GM10266 (cell line): ENCODE results near the gene TRAK1.

ENCODE experiments used
- DNase-seq: peaks from one replicate; pipeline ENCODE4 v3.0.0; 2012; ENCODE audit errors: extremely low spot score
- TF ChIP-seq, protein P1 (sequence below): IDR thresholded peaks from 2 replicates; pipeline ENCODE4 v1.5.1; 2012; ENCODE audit warnings: mild to moderate bottlenecking, low read depth; ENCODE audit not compliant: control insufficient read depth, insufficient read depth; ENCODE audit errors: missing control alignments

TRAK1 gene

DNA sequence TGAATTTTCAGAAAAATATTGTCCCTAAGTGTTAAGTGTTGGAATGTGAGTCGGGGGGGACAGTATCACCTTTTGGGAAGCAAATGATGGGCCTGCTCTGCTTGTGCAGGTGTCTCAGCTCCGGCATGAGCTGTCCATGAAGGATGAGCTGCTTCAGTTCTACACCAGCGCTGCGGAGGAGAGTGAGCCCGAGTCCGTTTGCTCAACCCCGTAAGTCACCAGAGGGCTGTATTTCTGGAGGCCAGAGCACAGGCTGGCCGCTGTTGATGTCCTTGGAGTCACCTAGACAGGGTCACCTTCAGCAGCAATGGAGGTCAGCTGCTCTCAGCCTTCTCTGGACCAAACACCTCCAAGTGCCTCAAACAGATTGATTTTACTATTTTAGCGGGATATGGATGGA, 96.8 kb downstream of the TRAK1 start:
- TF ChIP-seq, protein P1, sequence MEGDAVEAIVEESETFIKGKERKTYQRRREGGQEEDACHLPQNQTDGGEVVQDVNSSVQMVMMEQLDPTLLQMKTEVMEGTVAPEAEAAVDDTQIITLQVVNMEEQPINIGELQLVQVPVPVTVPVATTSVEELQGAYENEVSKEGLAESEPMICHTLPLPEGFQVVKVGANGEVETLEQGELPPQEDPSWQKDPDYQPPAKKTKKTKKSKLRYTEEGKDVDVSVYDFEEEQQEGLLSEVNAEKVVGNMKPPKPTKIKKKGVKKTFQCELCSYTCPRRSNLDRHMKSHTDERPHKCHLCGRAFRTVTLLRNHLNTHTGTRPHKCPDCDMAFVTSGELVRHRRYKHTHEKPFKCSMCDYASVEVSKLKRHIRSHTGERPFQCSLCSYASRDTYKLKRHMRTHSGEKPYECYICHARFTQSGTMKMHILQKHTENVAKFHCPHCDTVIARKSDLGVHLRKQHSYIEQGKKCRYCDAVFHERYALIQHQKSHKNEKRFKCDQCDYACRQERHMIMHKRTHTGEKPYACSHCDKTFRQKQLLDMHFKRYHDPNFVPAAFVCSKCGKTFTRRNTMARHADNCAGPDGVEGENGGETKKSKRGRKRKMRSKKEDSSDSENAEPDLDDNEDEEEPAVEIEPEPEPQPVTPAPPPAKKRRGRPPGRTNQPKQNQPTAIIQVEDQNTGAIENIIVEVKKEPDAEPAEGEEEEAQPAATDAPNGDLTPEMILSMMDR: no peak
- no peak for DNase-seq

DNA sequence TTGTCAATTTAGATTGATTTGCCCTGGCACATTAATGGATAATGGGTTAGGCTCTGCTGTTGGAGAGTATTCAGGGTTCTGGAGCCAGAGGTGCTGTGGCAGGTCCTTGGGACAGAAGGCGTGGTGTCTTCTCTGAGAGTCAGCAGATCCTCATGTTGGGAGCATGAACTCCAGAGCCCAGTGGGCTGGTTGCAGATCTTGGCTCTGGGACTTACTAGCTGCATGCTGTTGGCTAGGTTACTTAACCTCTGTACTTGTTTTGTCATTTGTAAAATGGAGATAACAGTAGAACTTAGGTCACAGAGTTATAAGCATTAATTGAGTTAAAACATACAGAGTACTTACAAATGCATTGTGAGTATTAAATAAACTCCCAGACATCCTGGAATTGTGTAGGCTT, 97.2 kb downstream of the TRAK1 start:
- no peak for DNase-seq
- TF ChIP-seq, protein P1: no peak

DNA sequence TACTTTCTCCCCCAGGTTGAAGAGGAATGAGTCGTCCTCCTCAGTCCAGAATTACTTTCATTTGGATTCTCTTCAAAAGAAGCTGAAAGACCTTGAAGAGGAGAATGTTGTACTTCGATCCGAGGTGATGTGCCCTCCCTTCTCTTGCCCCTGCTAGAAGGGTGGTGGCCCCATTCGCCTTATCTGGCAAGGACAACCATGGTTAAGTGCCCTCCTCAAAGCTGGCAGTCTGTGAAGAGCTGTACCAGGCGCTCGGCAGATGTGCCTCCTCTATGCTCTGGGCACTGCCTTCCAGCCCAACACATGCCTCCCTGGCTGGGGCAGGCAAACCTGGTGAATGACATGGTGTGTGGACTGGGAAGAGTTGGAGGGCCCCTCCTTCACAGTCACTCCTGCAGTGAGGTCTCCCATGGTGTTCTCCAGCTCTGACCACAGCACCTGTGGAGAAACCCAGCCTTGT, 97.9 kb downstream of the TRAK1 start:
- no peak for DNase-seq
- TF ChIP-seq, protein P1: no peak

DNA sequence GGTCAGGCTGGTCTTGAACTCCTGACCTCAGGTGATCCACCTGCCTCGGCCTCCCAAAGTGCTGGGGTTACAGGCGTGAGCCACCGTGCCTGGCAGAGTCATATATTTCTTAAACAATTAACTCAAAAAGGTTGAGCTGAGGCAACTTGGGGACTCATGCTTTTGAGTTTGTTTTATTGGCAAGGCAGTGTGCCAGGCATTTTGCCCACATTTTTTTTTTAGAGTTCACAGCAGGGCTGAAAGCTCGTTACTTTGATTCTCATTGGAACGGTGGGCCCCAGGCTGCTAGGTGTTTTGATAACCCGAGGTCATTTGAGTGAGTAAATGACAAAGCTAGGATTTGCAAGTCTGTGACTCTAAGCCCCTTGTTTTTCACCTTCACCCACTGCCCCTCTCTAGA, 98.6 kb downstream of the TRAK1 start:
- DNase-seq: no peak
- TF ChIP-seq, protein P1: no peak

DNA sequence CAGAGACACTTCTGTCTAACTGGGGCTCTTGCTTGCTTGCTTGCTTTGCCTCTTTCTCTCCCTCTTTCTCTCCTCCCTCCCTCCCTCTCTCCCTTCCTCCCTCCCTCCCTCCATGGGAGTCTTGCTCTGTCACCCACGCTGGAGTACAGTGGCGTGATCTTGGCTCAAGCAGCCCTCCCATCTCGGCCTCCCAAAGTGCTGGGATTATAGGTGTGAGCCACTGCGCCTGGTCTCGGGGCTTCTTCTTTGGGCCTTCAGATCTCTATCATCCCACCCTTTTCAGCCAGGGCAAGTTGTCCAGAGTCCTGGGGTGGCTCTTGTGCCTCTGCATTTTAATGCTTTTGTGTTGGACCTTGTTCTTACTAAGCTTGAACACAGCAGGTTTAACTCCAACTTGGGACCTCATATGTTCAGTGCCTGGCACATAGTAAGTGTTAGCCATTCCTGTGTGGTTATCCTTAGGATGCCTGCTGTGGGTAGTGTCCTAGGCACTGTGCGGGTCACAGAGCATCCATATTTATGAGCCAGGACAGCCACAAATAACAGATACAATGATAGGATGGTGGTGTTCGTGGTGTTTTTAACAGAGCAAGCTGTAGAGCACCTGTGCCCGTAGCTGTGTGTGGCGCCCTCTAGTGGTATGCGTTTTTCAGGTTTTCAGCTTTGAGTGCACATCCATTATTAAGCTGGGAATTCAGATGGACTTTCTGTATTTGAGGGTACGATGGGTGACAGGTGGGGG, 99.7 kb downstream of the TRAK1 start:
- TF ChIP-seq, protein P1: peak; percentile 79
- peak; percentile 48 for DNase-seq

DNA sequence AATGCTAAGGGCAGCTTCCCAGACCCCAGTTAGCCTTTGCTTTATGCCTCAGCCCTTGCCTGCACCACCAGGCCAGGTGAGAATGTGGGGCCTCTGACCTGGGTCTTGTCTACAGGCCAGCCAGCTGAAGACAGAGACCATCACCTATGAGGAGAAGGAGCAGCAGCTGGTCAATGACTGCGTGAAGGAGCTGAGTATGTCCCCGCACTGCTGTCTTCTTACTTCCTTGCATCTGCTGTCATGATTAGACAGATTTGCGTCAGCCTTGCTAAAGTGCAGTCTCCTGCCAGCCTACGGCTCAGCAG, 100.2 kb downstream of the TRAK1 start:
- TF ChIP-seq, protein P1: no peak
- no peak for DNase-seq

DNA sequence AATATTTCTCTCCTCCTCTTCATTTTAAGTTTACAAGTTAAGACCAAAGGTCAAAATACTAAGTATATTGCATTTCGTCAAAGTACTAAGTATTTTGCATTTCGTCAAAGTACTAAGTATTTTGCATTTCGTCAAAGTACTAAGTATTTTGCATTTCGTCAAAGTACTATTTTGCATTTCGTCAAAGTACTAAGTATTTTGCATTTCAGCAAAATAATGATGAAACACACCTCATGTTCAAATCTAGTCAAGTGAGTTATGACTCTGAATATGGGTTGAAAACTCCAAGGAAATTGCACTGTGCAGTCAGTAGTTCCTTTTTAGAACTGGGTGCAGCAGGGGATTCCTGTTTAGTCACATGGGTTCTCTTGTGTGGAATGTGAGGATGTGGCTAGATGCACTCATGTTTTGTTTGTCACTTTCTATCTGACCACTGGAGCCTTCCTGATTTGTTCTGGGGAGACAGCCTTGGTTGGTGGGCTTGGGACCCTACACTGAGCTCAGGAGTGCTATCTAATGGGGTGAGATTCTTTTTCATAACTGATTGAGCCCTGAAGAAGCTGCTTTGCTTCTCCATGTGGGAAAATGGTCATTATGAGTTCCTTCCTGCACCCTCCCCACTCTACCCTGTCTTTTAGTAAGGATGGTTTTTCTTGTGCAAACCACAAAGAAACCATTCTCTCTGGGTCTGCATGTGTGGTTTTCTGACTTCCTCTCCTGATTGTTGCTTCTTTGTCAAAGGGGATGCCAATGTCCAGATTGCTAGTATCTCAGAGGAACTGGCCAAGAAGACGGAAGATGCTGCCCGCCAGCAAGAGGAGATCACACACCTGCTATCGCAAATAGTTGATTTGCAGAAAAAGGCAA, 101.4 kb downstream of the TRAK1 start:
- TF ChIP-seq, protein P1: no peak
- no peak for DNase-seq
